ENCODE results near the gene MUC2.

DNA sequence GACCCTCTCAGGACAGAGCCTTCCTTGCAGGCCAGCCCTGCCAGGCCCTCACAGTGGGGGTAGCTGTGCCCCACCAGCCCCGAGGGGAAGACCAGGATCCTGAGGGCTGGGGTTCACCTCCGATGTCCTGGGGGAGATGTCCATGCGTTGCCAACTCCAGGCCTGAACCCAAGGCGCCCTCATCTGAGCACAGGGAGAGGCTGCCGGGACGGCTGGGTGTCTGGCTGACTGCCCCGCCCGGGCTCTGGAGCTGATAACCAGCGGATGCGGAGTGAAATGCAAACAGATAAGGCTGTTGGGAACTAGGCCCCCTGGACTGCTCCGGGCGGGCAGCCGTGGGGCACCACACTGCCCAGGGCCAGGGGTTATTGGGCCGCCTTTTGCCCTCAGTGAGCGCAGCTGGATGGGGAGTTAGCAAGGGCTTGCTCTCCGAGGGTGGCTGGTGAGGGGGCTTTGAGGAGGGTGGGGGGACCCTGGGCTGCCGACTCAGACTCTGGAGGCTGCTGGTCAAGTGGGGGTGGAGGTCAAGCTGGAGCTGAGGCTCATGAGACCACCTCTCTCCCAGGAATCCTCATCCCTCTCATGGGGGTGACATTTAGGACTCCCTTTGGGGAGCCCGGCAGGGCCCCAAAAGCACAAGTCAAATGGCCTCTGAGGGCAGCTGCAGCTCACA lies 32.6 kb upstream of the MUC2 start:
- TF ChIP-seq, protein P1, sequence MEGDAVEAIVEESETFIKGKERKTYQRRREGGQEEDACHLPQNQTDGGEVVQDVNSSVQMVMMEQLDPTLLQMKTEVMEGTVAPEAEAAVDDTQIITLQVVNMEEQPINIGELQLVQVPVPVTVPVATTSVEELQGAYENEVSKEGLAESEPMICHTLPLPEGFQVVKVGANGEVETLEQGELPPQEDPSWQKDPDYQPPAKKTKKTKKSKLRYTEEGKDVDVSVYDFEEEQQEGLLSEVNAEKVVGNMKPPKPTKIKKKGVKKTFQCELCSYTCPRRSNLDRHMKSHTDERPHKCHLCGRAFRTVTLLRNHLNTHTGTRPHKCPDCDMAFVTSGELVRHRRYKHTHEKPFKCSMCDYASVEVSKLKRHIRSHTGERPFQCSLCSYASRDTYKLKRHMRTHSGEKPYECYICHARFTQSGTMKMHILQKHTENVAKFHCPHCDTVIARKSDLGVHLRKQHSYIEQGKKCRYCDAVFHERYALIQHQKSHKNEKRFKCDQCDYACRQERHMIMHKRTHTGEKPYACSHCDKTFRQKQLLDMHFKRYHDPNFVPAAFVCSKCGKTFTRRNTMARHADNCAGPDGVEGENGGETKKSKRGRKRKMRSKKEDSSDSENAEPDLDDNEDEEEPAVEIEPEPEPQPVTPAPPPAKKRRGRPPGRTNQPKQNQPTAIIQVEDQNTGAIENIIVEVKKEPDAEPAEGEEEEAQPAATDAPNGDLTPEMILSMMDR (conservative IDR thresholded peaks at IDR 0.05; ENCODE audit: low read depth in 2 of 2): peak in 1 of 2 experiments; percentile 16; a peak in 1 of 4 replicates
- no peak for TF ChIP-seq POLR2AphosphoS5 (IDR thresholded peaks at IDR 0.05; ENCODE audit: low read depth)
- no peak for TF ChIP-seq EZH2phosphoT487 (IDR thresholded peaks at IDR 0.05; ENCODE audit: unreplicated experiment)
- no peak for TF ChIP-seq EZH2 (IDR thresholded peaks at IDR 0.05; ENCODE audit: low read depth, unreplicated experiment)
